Measurements from ENCODE around the gene LRRN3.

The LRRN3 gene

DNA sequence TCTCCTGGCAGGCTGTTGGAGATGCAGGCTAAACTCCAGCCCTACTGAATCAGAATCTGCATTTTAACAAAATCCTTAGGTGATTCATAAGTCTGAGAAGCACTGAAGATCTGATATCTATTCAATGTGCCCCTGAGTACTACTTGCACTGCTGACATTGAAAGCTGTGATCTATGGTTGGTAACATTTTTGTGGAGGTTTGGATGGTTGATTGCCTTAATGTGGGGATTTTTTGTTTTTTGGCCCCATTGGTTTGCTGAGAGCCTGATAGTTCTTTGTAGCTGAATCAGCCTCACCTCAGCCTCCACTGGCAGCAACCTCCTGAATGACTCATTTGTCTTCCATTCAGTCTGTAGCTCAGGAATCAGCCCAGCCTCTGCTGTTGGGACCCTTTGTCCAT, 14.7 kb upstream of the LRRN3 start:
- H3K27me3 ChIP-seq (ENCODE audit: insufficient read depth, low read length): no peaks in the 10 kb centered on the region
- H3K36me3 ChIP-seq (ENCODE audit: insufficient read depth, low read length): no peaks in the 10 kb centered on the region
- no peak overlapping the region for H3K4me3 ChIP-seq (ENCODE audit: low read depth, low read length)
- no peak overlapping the region for H2AFZ ChIP-seq (ENCODE audit: low read length, unreplicated experiment)
- H3K27ac ChIP-seq (ENCODE audit: low read depth, low read length): no peak overlapping the region
- peaks cover 18% of the 10 kb centered on the region for H3K4me1 ChIP-seq (ENCODE audit: control insufficient read depth, insufficient read depth, low read length, unreplicated experiment)
- no peaks in the 10 kb centered on the region for H3K79me2 ChIP-seq (ENCODE audit: control insufficient read depth, insufficient read depth, low read length, unreplicated experiment)

DNA sequence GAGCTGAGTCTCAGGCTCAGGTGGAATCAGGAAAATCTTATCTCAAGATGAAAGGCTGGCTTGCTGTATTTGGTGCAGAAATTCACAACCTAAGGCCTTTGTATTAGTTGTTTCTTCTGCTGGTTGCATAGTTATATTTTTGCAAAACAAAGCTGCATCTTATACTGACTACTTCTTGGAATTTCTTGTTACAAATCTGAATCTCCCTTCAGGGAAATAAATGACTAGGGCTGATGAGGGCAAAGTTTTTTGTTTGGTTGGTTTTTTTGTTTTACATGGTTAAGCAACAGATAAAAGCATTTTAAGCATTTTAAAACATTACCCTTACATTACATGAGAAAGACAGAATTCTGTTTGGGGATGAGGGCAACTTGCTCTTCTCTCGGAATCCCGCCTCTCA, 13.9 kb upstream of the LRRN3 start:
- H3K79me2 ChIP-seq (ENCODE audit: control insufficient read depth, insufficient read depth, low read length, unreplicated experiment): no peaks in the 10 kb centered on the region
- no peak overlapping the region for H3K27ac ChIP-seq (ENCODE audit: low read depth, low read length)
- H3K36me3 ChIP-seq (ENCODE audit: insufficient read depth, low read length): no peaks in the 10 kb centered on the region
- H3K4me3 ChIP-seq (ENCODE audit: low read depth, low read length): no peak overlapping the region
- peaks cover 19% of the 10 kb centered on the region for H3K4me1 ChIP-seq (ENCODE audit: control insufficient read depth, insufficient read depth, low read length, unreplicated experiment)
- H3K27me3 ChIP-seq (ENCODE audit: insufficient read depth, low read length): no peaks in the 10 kb centered on the region
- no peak overlapping the region for H2AFZ ChIP-seq (ENCODE audit: low read length, unreplicated experiment)

DNA sequence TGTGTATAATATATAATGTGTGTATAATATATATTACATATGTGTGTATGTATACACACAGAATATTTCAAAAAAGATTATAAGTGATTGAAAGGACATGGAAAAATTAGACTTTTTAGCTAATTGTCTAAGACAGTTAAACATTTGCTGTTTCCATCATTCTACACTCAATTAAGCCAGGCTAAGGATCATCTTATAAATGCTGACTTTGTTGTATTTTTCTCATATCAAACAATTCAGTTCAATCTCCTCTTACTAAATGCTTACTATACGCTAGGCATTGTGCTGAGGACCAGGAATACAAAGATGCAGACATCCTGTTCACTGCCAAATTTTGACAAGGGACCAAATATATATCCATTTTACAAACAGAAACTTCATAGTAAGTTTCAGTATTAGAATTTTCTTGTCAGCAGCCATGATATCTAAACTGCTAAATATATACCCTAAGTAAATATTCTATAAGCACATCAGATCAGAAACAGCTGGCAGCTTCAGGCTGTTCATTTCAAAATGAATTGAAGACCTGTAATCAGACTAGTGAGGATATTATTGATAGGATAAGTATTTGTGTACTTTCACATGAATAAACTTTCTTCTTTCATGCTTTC, 10.3 kb upstream of the LRRN3 start:
- H2AFZ ChIP-seq (ENCODE audit: low read length, unreplicated experiment): no peak overlapping the region

DNA sequence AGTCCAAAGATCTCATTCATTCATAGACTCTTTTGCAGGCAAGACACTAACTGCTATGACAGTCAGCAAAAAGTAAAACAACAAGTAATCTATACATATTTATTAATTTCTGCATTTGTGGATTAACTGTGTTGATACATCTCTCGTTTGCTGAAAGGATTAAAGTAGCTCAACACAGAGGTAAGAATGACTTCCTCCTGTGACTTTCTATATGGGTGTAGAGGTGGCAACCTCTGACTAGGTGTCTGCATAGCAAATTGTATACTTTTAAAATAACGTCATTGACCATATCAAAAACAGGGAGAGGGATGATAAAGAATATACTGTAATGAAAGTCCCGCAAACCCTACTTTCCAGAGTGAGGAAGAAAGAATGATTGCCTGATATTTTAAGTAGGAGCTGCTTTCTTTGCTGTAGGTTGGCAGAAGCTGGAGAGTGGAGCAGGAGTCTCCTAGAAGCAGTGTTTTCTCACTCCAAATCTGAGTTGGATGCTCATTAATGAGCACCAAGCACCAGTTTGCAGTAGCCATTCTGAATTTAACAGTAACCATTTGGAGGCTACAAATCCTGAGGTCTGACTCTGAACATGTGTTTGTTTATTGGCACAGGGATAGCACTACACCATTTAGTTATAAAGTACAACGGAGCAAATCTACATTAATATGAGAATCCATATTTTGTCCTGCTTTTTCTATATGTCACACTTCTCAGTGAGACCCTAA, 9.2 kb upstream of the LRRN3 start:
- Histone ChIP-seq H3K27me3 (ENCODE audit: insufficient read depth, low read length) (no peaks in the 10 kb centered on the region), H3K4me1 (ENCODE audit: control insufficient read depth, insufficient read depth, low read length, unreplicated experiment) (peaks cover 9% of the 10 kb centered on the region), H2AFZ (ENCODE audit: low read length, unreplicated experiment) (no peak overlapping the region), H3K79me2 (ENCODE audit: control insufficient read depth, insufficient read depth, low read length, unreplicated experiment) (no peaks in the 10 kb centered on the region), H3K36me3 (ENCODE audit: insufficient read depth, low read length) (no peaks in the 10 kb centered on the region), H3K4me3 (ENCODE audit: low read depth, low read length) (no peak overlapping the region), H3K27ac (ENCODE audit: low read depth, low read length) (no peak overlapping the region)

More for the DNA sequence above, 10.3 kb upstream of the LRRN3 start:
- H3K27ac ChIP-seq (ENCODE audit: low read depth, low read length): no peak overlapping the region
- peaks cover 16% of the 10 kb centered on the region for H3K4me1 ChIP-seq (ENCODE audit: control insufficient read depth, insufficient read depth, low read length, unreplicated experiment)
- no peaks in the 10 kb centered on the region for H3K27me3 ChIP-seq (ENCODE audit: insufficient read depth, low read length)
- H3K79me2 ChIP-seq (ENCODE audit: control insufficient read depth, insufficient read depth, low read length, unreplicated experiment): no peaks in the 10 kb centered on the region
- no peak overlapping the region for H3K4me3 ChIP-seq (ENCODE audit: low read depth, low read length)
- no peaks in the 10 kb centered on the region for H3K36me3 ChIP-seq (ENCODE audit: insufficient read depth, low read length)

DNA sequence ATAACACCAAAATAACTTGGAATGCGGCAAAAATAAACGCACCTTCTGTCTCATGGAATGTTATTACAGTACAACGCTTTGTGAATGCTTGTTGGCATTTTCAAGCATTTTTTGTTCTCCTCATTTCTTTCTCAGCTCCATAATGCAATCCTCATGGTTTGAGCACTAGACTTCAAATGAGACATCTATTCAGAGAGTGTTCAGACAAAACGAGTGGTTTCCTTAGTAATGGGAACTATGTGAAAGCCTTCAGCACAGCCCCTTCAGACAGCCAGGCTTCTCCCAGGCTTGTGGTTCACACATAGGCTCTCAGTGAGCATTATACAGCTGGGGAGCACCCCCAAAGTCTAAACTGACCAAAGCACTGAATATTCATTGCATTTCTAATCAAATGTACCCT, 8.6 kb upstream of the LRRN3 start:
- Histone ChIP-seq H3K79me2 (ENCODE audit: control insufficient read depth, insufficient read depth, low read length, unreplicated experiment) (no peaks in the 10 kb centered on the region), H3K4me1 (ENCODE audit: control insufficient read depth, insufficient read depth, low read length, unreplicated experiment) (peaks cover 9% of the 10 kb centered on the region), H3K4me3 (ENCODE audit: low read depth, low read length) (no peak overlapping the region), H2AFZ (ENCODE audit: low read length, unreplicated experiment) (no peak overlapping the region), H3K36me3 (ENCODE audit: insufficient read depth, low read length) (no peaks in the 10 kb centered on the region), H3K27me3 (ENCODE audit: insufficient read depth, low read length) (no peaks in the 10 kb centered on the region), H3K27ac (ENCODE audit: low read depth, low read length) (no peak overlapping the region)

DNA sequence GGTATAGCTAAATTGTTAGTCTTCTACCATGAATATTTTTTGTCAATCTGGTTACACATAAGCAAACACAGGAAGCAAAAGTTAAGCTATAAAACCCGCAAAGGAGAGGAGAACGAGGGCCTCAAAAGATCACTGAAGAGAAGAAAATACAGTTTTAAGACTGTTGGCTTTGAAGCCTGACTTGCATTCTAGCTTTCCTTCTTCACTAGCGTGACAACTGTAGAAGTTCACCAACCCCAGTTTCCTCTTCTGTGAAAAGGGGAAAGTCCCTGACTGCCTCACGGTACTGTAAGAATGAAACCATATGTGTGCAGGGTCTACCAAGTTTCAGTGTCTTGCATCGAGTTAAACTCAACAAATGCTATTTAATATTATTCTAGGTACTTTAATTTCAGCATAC, 7.5 kb upstream of the LRRN3 start:
- Histone ChIP-seq H3K79me2 (ENCODE audit: control insufficient read depth, insufficient read depth, low read length, unreplicated experiment) (no peaks in the 10 kb centered on the region), H3K4me1 (ENCODE audit: control insufficient read depth, insufficient read depth, low read length, unreplicated experiment) (peaks cover 9% of the 10 kb centered on the region), H3K27me3 (ENCODE audit: insufficient read depth, low read length) (no peaks in the 10 kb centered on the region), H3K27ac (ENCODE audit: low read depth, low read length) (peak overlapping the region; percentile 37; the same call in 1 of the 2 replicates), H3K36me3 (ENCODE audit: insufficient read depth, low read length) (no peaks in the 10 kb centered on the region), H3K4me3 (ENCODE audit: low read depth, low read length) (no peak overlapping the region), H2AFZ (ENCODE audit: low read length, unreplicated experiment) (no peak overlapping the region)

DNA sequence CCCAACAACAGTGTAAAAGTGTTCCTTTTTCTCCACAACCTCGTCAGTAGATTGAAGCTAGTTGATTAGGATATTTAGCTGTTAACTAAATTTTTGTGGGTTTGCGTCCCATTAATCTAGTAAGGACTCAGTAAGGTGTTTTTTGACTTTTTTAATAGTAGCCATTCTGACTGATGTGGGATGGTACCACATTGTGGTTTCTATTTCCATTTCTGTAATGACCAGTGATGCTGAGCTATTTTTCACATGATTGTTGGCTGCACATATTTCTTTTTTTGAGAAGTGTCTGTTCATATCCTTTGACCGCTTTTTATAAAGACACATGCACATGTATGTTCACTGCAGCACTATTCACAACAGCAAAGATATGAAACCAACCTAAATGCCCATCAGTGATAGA, 5.6 kb upstream of the LRRN3 start:
- no peaks in the 10 kb centered on the region for H3K27me3 ChIP-seq (ENCODE audit: insufficient read depth, low read length)
- no peaks in the 10 kb centered on the region for H3K36me3 ChIP-seq (ENCODE audit: insufficient read depth, low read length)
- peaks cover 9% of the 10 kb centered on the region for H3K4me1 ChIP-seq (ENCODE audit: control insufficient read depth, insufficient read depth, low read length, unreplicated experiment)
- no peak overlapping the region for H2AFZ ChIP-seq (ENCODE audit: low read length, unreplicated experiment)
- H3K27ac ChIP-seq (ENCODE audit: low read depth, low read length): no peak overlapping the region
- no peaks in the 10 kb centered on the region for H3K79me2 ChIP-seq (ENCODE audit: control insufficient read depth, insufficient read depth, low read length, unreplicated experiment)
- no peak overlapping the region for H3K4me3 ChIP-seq (ENCODE audit: low read depth, low read length)

DNA sequence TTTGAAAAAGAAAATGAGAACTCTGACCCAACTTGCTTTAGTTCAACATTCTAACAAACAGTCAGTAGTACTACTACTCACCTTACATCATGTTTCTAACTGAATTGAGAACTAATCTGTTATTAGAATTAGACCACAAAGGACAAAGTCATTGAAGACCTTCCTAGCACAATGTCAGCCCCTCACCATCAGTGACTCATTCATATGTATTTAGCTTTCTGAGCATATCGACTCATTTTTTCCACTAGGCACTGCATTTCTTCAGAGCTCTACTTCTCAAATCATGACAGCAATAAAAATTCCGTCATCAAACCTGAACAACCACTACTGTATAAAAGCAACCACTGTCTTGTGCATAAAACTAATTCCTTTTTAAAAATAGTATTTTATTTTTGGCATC, 4.4 kb upstream of the LRRN3 start:
- H2AFZ ChIP-seq (ENCODE audit: low read length, unreplicated experiment): no peak overlapping the region
- H3K79me2 ChIP-seq (ENCODE audit: control insufficient read depth, insufficient read depth, low read length, unreplicated experiment): no peaks in the 10 kb centered on the region
- no peak overlapping the region for H3K4me3 ChIP-seq (ENCODE audit: low read depth, low read length)
- no peaks in the 10 kb centered on the region for H3K36me3 ChIP-seq (ENCODE audit: insufficient read depth, low read length)
- peaks cover 9% of the 10 kb centered on the region for H3K4me1 ChIP-seq (ENCODE audit: control insufficient read depth, insufficient read depth, low read length, unreplicated experiment)
- no peaks in the 10 kb centered on the region for H3K27me3 ChIP-seq (ENCODE audit: insufficient read depth, low read length)
- no peak overlapping the region for H3K27ac ChIP-seq (ENCODE audit: low read depth, low read length)

DNA sequence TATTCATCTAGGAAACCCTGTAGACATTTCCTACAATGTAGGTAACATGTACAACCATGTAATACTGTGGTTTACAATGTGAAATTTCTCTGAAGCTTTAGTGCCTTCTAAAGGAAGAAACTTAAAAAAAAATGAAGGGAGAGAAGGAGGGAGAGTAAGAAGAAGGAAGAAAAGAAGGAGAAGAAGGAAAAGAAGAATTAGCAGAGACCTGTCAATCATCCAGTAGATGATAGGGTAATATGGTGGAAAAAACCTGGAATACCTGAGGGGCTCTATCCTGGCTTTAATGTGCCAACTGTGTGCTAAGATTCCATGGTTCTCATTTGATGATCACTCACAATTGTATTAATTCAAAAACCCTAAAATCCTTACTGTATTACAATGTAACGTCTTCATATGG, 2.6 kb upstream of the LRRN3 start:
- no peak overlapping the region for H3K27ac ChIP-seq (ENCODE audit: low read depth, low read length)
- peaks cover 2% of the 10 kb centered on the region for H3K4me1 ChIP-seq (ENCODE audit: control insufficient read depth, insufficient read depth, low read length, unreplicated experiment)
- H3K79me2 ChIP-seq (ENCODE audit: control insufficient read depth, insufficient read depth, low read length, unreplicated experiment): no peaks in the 10 kb centered on the region

DNA sequence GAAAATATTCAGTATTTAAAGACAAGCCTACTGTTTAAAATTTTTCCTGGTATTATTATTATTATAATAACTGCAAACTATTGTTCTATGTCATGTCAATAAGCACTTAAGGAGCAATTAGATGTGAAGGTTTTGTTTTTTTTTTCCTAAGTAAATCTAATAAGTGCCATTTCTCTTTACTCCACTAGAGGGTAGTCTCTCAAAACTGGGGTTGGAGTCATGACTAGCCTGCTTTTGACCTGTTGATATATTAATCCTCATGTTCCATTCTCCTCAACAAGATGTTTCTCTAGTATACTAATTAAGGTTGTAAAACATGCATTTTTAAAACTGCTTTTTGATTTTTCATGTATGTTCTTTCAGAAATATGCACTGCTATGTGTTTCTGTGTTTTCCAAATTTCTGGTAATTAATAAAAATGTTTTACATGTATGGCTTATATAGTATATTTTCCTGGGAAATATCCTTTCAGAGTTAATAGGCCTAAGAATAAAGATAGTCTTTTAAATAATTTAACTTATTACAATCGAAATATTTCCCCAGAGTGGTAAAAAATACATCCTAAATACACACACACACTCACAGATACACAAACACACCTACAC, 1.0 kb upstream of the LRRN3 start:
- H3K4me3 ChIP-seq (ENCODE audit: low read depth, low read length): no peak overlapping the region
- no peaks in the 10 kb centered on the region for H3K36me3 ChIP-seq (ENCODE audit: insufficient read depth, low read length)
- no peaks in the 10 kb centered on the region for H3K27me3 ChIP-seq (ENCODE audit: insufficient read depth, low read length)
- no peaks in the 10 kb centered on the region for H3K79me2 ChIP-seq (ENCODE audit: control insufficient read depth, insufficient read depth, low read length, unreplicated experiment)
- H3K27ac ChIP-seq (ENCODE audit: low read depth, low read length): no peak overlapping the region
- no peak overlapping the region for H2AFZ ChIP-seq (ENCODE audit: low read length, unreplicated experiment)
- H3K4me1 ChIP-seq (ENCODE audit: control insufficient read depth, insufficient read depth, low read length, unreplicated experiment): no peaks in the 10 kb centered on the region

More for the DNA sequence above, 2.6 kb upstream of the LRRN3 start:
- H3K27me3 ChIP-seq (ENCODE audit: insufficient read depth, low read length): no peaks in the 10 kb centered on the region
- H2AFZ ChIP-seq (ENCODE audit: low read length, unreplicated experiment): no peak overlapping the region
- no peaks in the 10 kb centered on the region for H3K36me3 ChIP-seq (ENCODE audit: insufficient read depth, low read length)
- no peak overlapping the region for H3K4me3 ChIP-seq (ENCODE audit: low read depth, low read length)
